HG03175 (cell line): ENCODE measurements around the gene NPNT.

Experiments used
- ATAC-seq: cut with Tn5 transposase; IDR thresholded peaks from one replicate; pipeline ENCODE4 v1.9.1; 2021; ENCODE audit warnings: mild to moderate bottlenecking, moderate library complexity; ENCODE audit not compliant: unreplicated experiment

The NPNT gene

GRCh38 chr4:106017975-106018374 lies 122.7 kb downstream of the NPNT start:
- no peak for ATAC-seq

GRCh38 chr4:106019771-106020170 lies 124.5 kb downstream of the NPNT start:
- no peak for ATAC-seq
